HCT116 (cell line): ENCODE measurements around the gene NUB1.

Experiments used
- CEBPB ChIP-seq: IDR thresholded peaks from 2 replicates; pipeline ENCODE4 v1.6.1; 2012; ENCODE audit warnings: low read depth
- EZH2 ChIP-seq: fragments of 200-600 bp; sonication (generic); IDR thresholded peaks from 2 replicates; pipeline ENCODE4 v1.6.1; 2017; ENCODE audit warnings: antibody characterized with exemption, mixed run types
- EZH2phosphoT487 ChIP-seq: fragments of 200-600 bp; IDR thresholded peaks from 2 replicates; pipeline ENCODE4 v1.6.1; 2018; ENCODE audit warnings: antibody characterized with exemption, borderline replicate concordance
- FOSL1 ChIP-seq: IDR thresholded peaks from 2 replicates; pipeline ENCODE4 v1.6.1; 2012; ENCODE audit warnings: low read depth
- POLR2A ChIP-seq: IDR thresholded peaks from 2 replicates; pipeline ENCODE4 v1.7.0; 2011; ENCODE audit warnings: borderline replicate concordance; ENCODE audit not compliant: insufficient read depth, insufficient read length; ENCODE audit errors: extremely low read depth
- POLR2AphosphoS5 ChIP-seq: IDR thresholded peaks from 2 replicates; pipeline ENCODE4 v1.6.1; 2011; ENCODE audit warnings: mild to moderate bottlenecking, low read depth, low read length, moderate library complexity
- RAD21 ChIP-seq: IDR thresholded peaks from 2 replicates; pipeline ENCODE4 v1.6.1; 2012; ENCODE audit warnings: low read depth, mild to moderate bottlenecking
- SRF ChIP-seq: IDR thresholded peaks from 2 replicates; pipeline ENCODE4 v1.6.1; 2012; ENCODE audit warnings: low read depth
- YY1 ChIP-seq: IDR thresholded peaks from 2 replicates; pipeline ENCODE4 v1.6.1; 2011; ENCODE audit warnings: low read length, low read depth, moderate library complexity, mild to moderate bottlenecking; ENCODE audit not compliant: insufficient replicate concordance; ENCODE audit errors: extremely low read depth
- ZNF274 ChIP-seq: fragments of 200-500 bp; sonication (Bioruptor generic); IDR thresholded peaks from 2 replicates; pipeline ENCODE4 v1.6.1; 2014; ENCODE audit warnings: mild to moderate bottlenecking, low read depth, low read length, inconsistent platforms
- TF ChIP-seq, protein P1 (sequence below), 3 experiments: fragments of 200-600 bp in 1 of 3; sonication (generic) in 1 of 3; IDR thresholded peaks in 2 of 3; conservative IDR thresholded peaks in 1 of 3; 2 replicates each; pipeline ENCODE4 v1.5.1; 2012 to 2017; ENCODE audit warnings: low read depth in 2 of 3, low read length in 2 of 3, antibody characterized with exemption in 1 of 3, borderline replicate concordance in 1 of 3, control low read depth in 1 of 3, mild to moderate bottlenecking in 1 of 3, mixed read lengths in 1 of 3, mixed run types in 1 of 3, moderate library complexity in 1 of 3; ENCODE audit not compliant: insufficient read depth in 1 of 3
- TF ChIP-seq, protein P2 (sequence below): IDR thresholded peaks from 2 replicates; pipeline ENCODE4 v1.6.1; 2012
- TF ChIP-seq, protein P3 (sequence below): IDR thresholded peaks from 2 replicates; pipeline ENCODE4 v1.6.1; 2012
- TF ChIP-seq, protein P4 (sequence below): IDR thresholded peaks from 2 replicates; pipeline ENCODE4 v1.6.1; 2011; ENCODE audit warnings: mild to moderate bottlenecking, low read length, moderate library complexity; ENCODE audit not compliant: insufficient replicate concordance; ENCODE audit errors: extremely low read depth

DNA sequence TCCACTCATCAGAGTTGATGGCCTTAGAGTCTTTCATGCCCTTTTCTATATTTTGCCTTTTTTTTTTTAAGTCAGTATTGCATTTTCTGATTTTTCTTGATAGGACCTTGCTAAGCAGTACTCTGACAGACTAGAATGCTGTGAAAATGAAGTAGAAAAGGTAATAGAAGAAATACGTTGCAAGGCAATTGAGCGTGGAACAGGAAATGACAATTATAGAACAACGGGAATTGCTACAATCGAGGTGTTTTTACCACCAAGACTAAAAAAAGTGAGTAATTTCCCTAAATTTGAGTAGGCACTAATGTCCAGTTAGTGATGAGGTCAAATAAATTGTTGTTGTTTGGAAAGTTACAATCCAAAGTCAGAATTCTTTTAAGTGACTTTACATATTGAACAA, 7.4 kb downstream of the NUB1 start:
- TF ChIP-seq, protein P1, sequence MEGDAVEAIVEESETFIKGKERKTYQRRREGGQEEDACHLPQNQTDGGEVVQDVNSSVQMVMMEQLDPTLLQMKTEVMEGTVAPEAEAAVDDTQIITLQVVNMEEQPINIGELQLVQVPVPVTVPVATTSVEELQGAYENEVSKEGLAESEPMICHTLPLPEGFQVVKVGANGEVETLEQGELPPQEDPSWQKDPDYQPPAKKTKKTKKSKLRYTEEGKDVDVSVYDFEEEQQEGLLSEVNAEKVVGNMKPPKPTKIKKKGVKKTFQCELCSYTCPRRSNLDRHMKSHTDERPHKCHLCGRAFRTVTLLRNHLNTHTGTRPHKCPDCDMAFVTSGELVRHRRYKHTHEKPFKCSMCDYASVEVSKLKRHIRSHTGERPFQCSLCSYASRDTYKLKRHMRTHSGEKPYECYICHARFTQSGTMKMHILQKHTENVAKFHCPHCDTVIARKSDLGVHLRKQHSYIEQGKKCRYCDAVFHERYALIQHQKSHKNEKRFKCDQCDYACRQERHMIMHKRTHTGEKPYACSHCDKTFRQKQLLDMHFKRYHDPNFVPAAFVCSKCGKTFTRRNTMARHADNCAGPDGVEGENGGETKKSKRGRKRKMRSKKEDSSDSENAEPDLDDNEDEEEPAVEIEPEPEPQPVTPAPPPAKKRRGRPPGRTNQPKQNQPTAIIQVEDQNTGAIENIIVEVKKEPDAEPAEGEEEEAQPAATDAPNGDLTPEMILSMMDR (IDR thresholded peaks at IDR 0.05 in 2 of 3, conservative IDR thresholded peaks at IDR 0.05 in 1 of 3; ENCODE audit: borderline replicate concordance in 1 of 3, insufficient read depth in 1 of 3, low read depth in 2 of 3, low read length in 2 of 3), result no peak
- no peak for TF ChIP-seq POLR2A
- TF ChIP-seq EZH2, result no peak
- TF ChIP-seq, protein P2, sequence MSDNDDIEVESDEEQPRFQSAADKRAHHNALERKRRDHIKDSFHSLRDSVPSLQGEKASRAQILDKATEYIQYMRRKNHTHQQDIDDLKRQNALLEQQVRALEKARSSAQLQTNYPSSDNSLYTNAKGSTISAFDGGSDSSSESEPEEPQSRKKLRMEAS, result no peak
- TF ChIP-seq ZNF274, result no peak
- TF ChIP-seq YY1, result no peak
- TF ChIP-seq, protein P3, sequence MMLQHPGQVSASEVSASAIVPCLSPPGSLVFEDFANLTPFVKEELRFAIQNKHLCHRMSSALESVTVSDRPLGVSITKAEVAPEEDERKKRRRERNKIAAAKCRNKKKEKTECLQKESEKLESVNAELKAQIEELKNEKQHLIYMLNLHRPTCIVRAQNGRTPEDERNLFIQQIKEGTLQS, result no peak
- TF ChIP-seq POLR2AphosphoS5, result no peak
- TF ChIP-seq EZH2phosphoT487, result no peak
- no peak for TF ChIP-seq CEBPB
- TF ChIP-seq FOSL1, result no peak
- TF ChIP-seq, protein P4, sequence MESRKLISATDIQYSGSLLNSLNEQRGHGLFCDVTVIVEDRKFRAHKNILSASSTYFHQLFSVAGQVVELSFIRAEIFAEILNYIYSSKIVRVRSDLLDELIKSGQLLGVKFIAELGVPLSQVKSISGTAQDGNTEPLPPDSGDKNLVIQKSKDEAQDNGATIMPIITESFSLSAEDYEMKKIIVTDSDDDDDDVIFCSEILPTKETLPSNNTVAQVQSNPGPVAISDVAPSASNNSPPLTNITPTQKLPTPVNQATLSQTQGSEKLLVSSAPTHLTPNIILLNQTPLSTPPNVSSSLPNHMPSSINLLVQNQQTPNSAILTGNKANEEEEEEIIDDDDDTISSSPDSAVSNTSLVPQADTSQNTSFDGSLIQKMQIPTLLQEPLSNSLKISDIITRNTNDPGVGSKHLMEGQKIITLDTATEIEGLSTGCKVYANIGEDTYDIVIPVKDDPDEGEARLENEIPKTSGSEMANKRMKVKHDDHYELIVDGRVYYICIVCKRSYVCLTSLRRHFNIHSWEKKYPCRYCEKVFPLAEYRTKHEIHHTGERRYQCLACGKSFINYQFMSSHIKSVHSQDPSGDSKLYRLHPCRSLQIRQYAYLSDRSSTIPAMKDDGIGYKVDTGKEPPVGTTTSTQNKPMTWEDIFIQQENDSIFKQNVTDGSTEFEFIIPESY, result no peak
- no peak for TF ChIP-seq SRF
- TF ChIP-seq RAD21, result no peak
